C4-2B (cell line): Measurements from ENCODE around the gene PIK3CD.

Experiments used
- ZFX ChIP-seq: fragments of 450-650 bp; IDR thresholded peaks from 2 replicates; pipeline ENCODE4 v1.6.1; 2017
- TF ChIP-seq, protein P1 (sequence below): fragments of 450-650 bp; conservative IDR thresholded peaks from 2 replicates; pipeline ENCODE4 v1.5.1; 2017; ENCODE audit warnings: mild to moderate bottlenecking

- TF ChIP-seq, protein P1, sequence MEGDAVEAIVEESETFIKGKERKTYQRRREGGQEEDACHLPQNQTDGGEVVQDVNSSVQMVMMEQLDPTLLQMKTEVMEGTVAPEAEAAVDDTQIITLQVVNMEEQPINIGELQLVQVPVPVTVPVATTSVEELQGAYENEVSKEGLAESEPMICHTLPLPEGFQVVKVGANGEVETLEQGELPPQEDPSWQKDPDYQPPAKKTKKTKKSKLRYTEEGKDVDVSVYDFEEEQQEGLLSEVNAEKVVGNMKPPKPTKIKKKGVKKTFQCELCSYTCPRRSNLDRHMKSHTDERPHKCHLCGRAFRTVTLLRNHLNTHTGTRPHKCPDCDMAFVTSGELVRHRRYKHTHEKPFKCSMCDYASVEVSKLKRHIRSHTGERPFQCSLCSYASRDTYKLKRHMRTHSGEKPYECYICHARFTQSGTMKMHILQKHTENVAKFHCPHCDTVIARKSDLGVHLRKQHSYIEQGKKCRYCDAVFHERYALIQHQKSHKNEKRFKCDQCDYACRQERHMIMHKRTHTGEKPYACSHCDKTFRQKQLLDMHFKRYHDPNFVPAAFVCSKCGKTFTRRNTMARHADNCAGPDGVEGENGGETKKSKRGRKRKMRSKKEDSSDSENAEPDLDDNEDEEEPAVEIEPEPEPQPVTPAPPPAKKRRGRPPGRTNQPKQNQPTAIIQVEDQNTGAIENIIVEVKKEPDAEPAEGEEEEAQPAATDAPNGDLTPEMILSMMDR: no peak
- no peak for TF ChIP-seq ZFX
Measured at GRCh38 chr1:9691691-9692090, 40.2 kb downstream of the PIK3CD start.
